NCI-H2081 (cell line): ENCODE measurements around the gene DIRAS2.
"Not testable (repeated sequence)": the region's sequence is repeated elsewhere in the genome, so short reads cannot be mapped to it uniquely, and the experiment has no call there.

Experiments
- DNase-seq, 2 experiments: peaks; one replicate each; lab custom pipeline; 2025; lab: John Stamatoyannopoulos, UW

DIRAS2 gene, protein sequence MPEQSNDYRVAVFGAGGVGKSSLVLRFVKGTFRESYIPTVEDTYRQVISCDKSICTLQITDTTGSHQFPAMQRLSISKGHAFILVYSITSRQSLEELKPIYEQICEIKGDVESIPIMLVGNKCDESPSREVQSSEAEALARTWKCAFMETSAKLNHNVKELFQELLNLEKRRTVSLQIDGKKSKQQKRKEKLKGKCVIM

DNA sequence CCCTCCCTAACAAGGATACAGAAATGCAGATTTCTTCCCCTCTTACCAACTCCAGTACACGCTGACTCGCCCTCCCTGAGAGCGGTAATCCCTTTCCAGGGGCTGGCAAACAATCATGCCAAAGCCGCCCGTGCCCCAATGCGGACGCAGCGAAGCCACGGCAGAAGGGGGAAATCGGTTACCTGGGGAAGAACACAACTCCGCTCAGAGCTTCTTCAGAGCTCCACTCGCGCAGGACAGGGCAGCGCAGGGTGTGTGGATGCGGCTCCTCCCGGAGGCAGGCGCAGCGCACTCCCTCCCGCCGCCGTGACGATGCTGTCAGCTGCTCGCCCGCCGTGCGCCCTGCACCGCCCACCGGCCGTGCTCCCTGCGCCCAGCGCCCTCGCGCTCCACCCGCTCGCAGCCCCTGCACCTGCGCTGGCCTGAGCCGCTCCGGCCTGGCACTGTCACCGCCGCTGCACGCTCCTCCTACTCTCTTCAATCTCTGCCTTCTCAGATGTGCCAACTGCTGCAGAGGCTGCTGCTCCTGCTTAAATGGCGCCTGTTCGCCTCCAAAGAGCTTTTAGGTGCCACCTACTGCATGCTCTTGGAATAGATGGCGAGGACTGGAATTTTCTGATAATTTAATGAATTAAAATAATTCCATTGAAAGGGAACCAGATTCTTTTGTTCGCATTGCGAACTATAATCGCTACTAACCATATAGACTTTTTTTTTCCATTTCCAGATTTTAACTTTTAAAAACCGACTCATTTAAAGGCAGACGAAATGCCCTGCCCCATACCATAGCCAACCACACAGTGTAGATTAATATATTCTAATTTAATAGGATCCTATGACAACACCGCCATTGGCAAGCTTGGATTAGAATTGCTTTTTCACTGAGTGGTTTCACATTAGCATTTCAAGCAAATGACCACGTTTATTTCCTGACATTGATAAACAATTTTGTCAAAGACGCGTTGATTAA, at the start of gene DIRAS2:
DIRAS2 (minus strand) TSS at position 255 of the 970 bp plus-strand sequence. CDS start 28,997 bp downstream, outside the sequence.
- DNase-seq: peak; percentile 92 to 96

DNA sequence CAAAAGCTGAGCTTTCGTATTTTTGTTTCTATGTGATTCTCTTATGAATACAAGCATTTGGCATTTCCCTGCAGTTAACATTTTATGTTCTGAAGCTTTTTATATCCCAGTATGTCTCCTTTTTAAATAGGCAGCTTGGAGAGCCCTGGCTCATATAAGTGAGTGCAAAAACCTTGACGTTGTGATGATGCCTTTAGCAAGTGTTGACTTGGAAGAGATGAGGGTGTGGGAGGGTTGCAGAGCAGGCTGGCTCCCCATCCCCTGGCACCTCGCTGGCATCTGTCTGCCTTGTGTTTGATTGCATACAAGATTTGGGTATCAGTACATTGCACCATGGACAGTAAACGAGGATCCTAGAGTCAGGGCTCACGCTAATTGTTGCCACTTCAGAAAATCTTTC, 42.1 kb upstream of the DIRAS2 start:
- DNase-seq: no peak

DNA sequence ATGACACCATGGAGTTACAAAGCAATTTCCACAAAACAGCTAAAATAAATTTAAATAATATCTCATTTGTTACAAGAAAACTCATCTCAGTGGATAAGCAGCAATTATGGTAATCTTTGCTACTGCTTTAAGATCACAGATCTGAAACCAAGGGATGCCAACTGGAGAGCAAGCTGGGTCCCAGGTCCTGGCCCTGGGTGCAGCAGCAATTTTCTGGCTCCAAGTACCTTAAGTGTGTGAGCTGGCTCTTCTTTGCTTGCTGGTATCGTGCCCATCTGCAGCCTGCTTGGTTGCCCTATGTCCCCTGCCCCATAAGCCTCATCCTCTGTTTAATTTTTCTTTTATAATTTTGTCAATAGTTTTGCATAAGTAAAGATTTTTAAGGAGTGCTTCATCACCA, 41.5 kb upstream of the DIRAS2 start:
- DNase-seq: no peak

DNA sequence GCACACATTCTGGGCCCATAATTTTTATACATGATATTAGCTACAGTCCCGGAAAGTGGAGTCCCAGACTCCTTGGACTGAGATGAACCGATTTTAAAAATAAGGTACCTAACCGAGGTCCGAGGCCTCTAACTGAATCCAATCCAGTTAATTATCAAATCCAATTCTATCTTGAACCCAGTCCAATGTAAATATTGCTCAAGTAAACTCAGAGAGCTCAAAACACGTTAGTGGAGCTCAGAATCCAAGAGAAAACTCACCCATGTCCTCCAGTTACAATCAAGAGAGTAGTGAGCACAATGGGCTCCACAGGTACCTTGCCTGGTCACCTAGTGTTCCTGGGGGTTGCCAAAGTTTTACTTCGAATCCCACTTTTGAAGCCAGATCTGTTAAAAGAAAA, 37.9 kb upstream of the DIRAS2 start:
- DNase-seq: peak in 1 of 2 experiments; percentile 17

DNA sequence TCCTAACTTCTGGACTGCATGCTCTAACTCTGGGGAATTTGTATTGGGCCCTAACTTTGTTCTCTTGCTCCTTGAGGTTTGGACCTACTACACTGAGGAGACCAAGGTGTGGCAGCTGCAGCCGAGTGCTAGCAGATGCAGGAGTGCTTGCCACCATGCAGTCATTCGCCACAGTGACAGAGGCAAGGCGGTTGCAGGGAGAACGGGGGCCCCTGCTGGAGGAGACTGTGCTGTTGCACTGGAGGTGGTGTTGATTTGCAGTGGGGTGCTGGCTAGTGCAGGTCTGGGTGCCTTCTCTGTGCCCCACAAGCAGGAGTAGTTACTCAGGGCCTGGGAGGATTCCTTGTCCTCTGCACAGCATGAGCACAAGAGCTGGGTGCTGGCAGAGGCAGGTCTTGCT, 22.4 kb upstream of the DIRAS2 start:
- DNase-seq: no peak

DNA sequence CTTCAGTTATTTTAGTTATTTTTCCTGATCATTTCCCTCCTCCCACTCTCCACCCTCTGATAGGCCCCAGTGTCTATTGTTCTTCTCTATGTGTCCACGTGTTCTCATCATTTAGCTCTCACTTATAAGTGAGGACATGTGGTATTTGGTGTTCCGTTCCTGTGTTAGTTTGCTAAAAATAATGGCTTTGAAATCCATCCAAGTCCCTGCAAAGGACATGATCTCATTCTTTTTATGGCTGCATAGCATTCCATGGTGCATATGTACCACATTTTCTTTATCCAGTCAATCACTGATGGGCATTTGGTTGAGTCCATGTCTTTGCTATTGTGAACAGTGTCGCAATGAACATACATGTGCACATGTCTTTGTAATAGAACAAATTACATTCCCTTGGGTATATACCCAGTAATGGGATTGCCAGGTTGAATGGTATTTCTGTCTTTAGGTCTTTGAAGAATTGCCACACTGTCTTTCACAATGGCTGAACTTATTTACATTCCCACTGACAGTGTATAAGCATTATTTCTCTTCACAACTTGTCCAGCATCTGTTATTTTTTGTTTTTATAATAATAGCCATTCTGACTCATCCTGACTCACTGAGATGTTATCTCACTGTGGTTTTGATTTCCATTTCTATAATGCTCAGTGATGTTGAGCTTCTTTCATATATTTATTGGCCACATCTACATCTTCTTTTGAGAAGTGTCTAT, 17.2 kb upstream of the DIRAS2 start:
- peak in 1 of 2 experiments; percentile 14 for DNase-seq

DNA sequence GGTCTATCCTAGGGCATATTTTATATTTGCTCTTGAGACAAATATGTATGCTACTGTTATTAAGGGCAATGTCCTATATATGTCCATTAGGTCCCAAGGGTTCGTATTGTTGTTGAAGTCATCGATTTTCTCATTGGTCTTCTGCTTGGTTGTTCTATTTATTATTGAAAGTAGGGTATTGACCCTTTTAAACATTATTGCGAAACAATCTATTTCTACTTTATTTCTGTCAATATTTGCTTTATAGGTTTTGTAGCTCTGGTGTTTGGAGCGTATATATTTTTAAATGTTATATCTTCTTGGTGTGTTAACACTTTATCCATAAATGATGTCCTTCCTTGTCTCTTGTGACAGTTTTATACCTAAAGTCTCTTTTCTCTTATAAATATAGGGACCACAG, 16.2 kb upstream of the DIRAS2 start:
- no peak for DNase-seq

DNA sequence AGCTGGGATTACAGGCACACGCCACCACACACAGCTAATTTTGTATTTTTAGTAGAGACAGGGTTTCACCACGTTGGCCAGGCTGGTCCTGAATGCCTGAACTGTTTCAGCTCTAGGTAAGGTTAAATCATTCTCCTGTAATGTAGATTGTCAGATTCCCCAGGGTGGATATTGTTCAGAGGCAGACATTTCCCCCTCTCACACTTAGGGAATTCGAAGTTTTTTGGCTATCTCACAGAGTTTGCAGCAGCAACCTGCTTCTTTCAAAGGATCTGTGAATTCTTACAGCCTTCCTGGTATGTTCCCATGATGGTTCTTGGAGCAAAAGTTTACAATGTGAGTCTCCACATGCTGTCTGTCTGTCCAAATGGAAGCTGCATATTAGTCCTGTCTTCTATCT, 15.6 kb upstream of the DIRAS2 start:
- DNase-seq: no peak

DNA sequence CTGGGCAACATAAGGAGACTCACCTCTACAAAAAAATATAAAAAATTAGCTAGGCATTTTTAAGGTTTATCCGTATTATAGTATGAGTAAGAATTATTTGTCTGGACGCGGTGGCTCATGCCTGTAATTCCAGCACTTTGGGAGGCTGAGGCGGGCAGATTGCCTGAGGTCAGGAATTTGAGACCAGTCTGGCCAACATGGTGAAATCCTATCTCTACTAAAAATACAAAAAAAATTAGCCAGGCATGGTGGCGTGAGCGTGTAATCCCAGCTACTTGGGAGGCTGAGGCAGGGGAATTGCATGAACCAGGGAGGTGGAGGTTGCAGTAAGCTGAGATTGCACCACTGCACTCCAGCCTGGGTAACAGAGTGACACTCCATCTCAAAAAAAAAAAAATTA, 14.3 kb upstream of the DIRAS2 start:
- DNase-seq: not testable (repeated sequence)

DNA sequence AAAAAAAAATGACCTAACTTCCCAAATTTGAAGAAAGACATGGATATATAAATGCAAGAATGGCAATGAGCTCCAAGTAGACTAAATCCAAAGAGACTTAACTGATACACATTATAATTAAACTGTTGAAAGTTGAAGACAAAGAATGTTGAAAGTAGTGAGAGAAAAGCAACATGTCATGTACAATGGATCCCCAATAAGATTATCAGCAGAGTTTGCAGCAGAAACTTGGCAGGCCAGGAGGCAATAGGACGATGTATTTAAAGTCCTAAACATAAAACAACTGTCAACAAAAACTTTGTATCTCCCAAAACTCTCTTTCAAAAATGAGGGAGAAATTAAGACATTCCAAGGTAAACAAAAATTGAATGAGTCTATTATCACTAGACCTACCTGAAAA, 8.6 kb upstream of the DIRAS2 start:
- no peak for DNase-seq

DNA sequence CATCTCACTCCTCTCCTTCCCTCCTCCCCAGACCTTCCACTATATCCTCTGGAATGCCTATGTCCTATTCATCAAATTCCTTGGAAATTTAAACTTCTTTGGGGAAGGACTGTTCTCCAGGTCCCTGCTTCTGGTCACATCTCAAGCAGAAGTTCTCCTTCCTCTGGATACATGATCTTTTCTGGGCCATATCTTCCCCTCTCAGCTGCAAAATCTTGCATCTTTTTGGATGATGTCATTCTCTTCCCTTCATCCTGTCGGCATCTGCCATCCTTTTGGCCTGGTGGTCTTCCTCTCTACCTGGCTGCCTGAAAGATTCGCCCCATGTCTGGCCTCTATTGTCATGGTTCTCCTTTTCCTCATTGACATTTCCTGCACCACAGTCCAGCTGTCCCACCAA, 5.2 kb upstream of the DIRAS2 start:
- DNase-seq: no peak

DNA sequence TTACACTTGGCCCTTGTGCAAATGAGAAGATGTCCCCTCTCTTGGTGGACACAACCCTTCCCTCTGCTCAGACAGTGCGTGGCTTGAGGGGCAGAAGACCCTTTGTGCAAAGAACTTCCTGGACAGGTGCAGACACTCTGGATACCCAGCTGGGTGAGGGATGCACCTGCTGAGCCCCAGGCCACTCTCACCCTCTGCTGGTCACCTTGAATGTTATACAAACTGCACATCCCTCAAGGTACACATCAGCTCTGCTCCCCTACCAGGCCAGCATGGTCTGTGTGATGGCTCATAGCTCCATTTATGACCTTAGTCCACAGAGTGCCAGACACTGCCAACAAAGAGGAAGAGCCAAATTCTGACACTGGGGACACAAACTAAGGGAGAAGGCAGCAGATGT, 3.1 kb upstream of the DIRAS2 start:
- no peak for DNase-seq

DNA sequence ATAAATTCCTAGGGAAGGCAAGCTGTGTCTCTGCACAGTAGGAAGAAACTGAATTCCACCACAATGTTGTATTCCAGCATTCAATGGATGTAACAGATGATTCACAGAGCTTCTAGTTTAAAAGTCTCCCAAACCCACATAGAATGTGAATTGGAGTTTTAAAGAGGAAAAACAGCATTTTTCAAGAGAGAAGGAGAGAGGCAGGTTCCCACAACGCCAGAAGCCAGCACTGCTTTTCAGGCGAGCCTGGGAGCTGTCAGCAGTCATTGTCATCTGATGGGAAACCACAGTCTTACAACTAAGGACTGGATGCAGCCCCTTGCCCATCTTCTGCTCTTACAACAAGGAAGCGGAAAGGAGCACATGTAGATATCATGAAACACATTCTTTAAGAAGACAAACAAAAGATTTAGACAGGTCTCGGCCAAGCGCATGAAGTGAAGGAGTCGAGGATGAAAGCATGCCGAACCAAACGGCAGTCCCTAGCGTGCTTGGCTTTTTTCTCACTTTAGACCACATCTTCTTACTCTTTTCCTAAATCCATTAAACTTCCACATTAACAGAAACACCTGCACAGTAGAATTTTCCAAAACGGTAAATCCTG, 638 bp downstream of the DIRAS2 start:
- peak in 1 of 2 experiments; percentile 22 for DNase-seq

DNA sequence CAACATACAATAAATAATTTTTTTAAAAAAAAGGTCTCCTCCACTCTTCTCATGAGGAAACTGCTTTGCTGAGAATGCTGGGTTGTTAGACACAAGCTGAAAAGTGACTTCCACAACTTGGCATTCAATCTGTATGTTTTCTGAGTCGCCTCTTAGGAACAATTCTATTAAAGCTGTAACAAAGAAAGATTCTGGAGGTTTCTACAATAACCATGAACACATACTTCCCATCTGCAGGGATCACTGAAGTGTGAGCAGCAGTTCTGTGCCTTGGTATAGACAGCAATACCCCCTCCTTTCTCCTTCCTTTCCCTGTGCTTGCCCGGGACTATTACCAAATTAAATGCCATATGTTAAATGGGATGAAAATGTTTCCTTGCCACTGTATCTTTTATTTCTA, 1.5 kb downstream of the DIRAS2 start:
- no peak for DNase-seq

DNA sequence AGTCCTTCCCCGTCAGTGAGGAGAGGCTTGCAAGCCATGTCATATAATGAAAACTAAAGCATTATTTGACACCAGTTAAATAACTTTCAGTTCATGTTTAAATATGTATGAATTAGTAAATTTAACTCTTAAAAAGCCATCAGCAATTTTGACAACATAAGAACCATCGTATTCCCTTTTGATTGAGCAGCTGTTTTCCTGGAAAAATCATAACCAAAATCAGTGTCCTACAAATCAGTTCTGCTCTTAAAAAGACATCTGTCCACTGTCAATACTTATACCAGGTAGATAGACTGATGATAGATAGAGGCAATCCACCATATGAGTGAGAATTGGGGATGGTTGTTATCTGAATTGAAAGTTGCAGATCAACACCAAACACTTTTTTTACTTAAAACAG, 2.3 kb downstream of the DIRAS2 start:
- DNase-seq: no peak

DNA sequence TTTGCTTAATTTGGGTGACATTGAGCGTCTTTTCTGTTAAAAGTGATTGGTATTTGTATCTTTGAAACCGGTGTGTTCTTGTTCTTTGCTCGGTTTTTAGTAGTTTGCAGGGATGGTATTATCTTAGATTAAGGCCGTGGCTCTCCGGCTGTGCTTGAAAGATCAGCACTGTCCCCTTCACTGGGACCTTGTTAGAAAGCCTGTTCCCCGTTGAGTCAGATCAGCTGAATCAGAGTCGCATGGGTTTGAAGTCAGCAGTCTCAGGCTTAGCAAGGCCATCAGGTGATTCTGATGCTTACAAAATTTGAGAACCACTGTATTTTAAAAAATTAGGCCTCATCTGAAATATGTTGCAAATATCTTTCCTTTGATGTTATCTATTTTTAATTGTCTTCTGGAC, 5.0 kb downstream of the DIRAS2 start:
- DNase-seq: no peak

DNA sequence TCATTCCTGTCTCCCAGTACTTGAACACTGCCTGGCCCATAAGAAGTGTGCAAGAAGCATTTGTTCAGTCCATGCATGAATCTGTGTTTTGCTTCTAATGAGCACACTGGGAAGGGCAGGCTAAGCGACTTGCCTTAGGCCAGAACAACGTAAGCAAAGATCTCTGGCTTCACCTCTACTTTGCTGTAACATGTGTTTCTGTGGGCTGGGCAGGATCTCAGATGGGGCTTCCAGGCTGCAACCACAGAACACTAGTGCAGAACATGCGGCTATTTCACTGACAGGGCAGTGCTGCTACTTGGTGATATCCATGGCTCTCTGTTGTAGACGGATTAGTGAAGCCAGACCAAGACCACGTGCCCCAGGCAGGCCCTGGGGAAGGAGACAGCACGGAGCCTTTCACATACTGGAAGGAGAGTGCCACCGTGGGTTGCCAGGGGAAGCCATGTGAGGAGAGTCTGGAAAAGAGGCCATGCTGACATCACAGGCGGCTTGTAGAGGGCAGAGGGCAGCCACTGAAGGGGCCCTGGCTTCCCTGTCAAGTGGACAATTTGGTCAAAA, 9.9 kb downstream of the DIRAS2 start:
- DNase-seq: no peak

DNA sequence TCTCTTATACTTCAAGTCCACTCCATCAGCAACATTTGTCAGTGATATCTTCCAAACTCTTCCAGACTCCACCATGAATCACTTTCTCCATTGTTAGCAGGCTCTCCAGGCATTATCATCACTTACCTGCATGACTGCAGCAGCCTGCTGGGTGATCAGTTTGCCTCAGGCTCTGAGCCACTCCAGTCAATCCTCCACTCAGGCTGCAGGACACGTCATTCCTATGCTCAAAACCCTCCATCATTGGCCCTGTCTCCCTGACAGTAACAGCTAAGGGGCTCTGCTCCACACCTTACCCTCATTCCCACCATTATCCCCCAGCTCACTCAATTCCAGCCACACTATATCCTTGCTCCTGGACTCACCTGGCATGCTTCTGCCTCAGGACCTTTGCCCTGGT, 10.7 kb downstream of the DIRAS2 start:
- DNase-seq: no peak

DNA sequence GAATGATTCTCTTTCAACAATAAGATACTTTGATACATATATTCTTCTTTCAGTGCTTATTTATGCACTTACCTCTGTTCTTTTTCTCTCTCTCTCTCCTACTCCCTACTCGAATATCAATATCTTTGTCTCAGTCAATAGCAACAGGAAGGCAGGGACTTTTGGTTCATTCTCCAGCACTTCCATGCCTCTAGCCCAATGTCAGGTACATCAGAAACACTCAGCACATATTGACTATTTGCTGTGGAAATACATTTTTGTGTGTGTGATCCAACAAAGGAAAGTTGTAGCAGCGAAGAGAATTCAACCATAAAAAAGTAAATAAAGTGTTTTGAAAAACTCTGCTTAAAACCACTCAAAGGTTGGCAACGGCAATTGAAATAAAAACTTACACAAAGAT, 12.6 kb downstream of the DIRAS2 start:
- DNase-seq: no peak

DNA sequence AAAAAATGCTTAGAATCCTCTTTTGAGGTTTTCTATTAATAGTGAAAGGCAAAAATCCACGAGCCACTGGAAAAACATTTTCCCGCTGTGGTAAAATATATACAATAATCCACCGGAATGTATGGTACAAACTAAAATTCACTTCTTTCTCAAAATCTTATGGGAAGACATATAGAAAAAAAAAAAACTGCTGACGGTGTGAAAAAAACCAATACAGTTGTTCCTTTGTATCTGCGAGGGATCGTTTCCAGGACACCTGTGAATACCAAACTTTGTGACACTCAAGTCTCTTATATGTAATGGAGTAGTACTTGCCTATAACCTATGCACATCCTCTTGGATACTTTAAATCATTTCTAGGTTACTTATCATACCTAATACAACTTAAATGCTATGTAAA, 13.3 kb downstream of the DIRAS2 start:
- no peak for DNase-seq

DNA sequence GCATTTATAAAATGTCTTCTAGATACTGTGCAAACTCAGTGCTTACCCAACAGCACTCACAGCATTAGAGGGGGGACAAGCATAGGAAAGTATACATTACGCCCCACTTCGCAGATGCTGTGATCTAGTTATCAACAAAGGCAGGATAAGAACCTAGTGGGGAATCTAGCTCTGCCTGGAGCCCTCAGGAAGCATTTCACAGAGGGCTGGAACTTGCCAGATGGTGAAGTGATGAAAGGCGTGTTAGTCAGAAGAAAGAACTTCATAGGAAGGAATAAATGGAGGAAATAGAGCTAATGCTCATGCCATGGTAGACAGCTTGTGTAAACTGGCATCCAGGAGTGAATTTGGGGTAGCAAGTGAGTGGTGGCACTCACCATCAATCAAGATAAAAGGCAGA, 25.8 kb downstream of the DIRAS2 start:
- DNase-seq: no peak

DNA sequence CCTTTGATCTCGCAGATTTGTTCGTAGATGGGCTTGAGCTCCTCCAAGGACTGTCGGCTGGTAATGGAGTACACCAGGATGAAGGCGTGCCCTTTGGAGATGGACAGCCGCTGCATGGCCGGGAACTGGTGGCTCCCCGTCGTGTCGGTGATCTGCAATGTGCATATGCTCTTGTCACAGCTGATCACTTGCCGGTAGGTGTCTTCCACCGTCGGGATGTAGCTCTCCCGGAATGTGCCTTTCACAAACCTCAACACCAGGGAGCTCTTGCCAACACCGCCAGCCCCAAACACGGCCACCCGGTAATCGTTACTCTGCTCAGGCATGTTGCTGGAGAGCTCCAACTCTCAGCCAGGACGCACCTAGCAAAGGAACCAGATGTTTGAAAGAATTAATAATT, 29.1 kb downstream of the DIRAS2 start:
- no peak for DNase-seq
